ENCODE measurements around the gene IGSF23. TPM values are rescaled to one million over a fixed set of nuclear protein-coding genes. Genes with fewer than 3 reads are reported as not detected.

The IGSF23 gene
- total RNA-seq, 5 donors from 2014 or later (not counting 1 experiment from before 2014, with no cell fraction given): not detected

- Histone ChIP-seq H3K27ac (ENCODE audit: low read length) (no peak overlapping the region), H3K4me3 (ENCODE audit: control insufficient read depth in 1 of 2, extremely low read depth in 1 of 2, low read length in 1 of 2) (no peak overlapping the region), H3K27me3 (replicated peaks in 1 of 2; ENCODE audit: control insufficient read depth in 2 of 2, extremely low read depth in 1 of 2, insufficient read depth in 2 of 2, low read length in 1 of 2) (peaks cover 0 to 25% of the 10 kb centered on the region in 2 experiments), H3K36me3 (ENCODE audit: control insufficient read depth in 2 of 2, extremely low read depth in 1 of 2, insufficient read depth in 1 of 2, low read length in 1 of 2) (no peaks in the 10 kb centered on the region), H3K4me1 (ENCODE audit: control insufficient read depth in 1 of 2, extremely low read depth in 1 of 2, insufficient read depth in 2 of 2, low read length in 2 of 2) (peaks cover 0 to 14% of the 10 kb centered on the region in 2 experiments), H3K9me3 (no peaks in the 10 kb centered on the region)
- Mint-ChIP-seq H3K4me1 (peaks cover 0 to 8% (median 6%) of the 10 kb centered on the region in 3 donors), H3K27me3 (peaks cover 15 to 35% of the 10 kb centered on the region in 2 donors), H3K36me3 (no peaks in the 10 kb centered on the region), H3K9me3 (no peaks in the 10 kb centered on the region), H3K27ac (no peak overlapping the region), H3K4me3 (no peak overlapping the region)
- CTCF ChIA-PET: no interaction called here
- ATAC-seq (replicated peaks in 1 of 4) (no peak), DNase-seq (no peak)
- WGBS (ENCODE audit: insufficient coverage): 79% methylated on average over 2 of the region's 9 CpGs
- POLR2A ChIA-PET: no interaction called here
Observed at GRCh38 chr19:44641501-44642265, 28.3 kb downstream of the IGSF23 start.

GRCh38 chr19:44642377-44642776 is 29.0 kb downstream of the IGSF23 start:
- Histone ChIP-seq H3K4me1 (ENCODE audit: control insufficient read depth in 1 of 2, extremely low read depth in 1 of 2, insufficient read depth in 2 of 2, low read length in 2 of 2) (peaks cover 0 to 14% of the 10 kb centered on the region in 2 experiments), H3K4me3 (ENCODE audit: control insufficient read depth in 1 of 2, extremely low read depth in 1 of 2, low read length in 1 of 2) (no peak overlapping the region), H3K9me3 (no peaks in the 10 kb centered on the region), H3K27me3 (replicated peaks in 1 of 2; ENCODE audit: control insufficient read depth in 2 of 2, extremely low read depth in 1 of 2, insufficient read depth in 2 of 2, low read length in 1 of 2) (peaks cover 0 to 25% of the 10 kb centered on the region in 2 experiments), H3K36me3 (ENCODE audit: control insufficient read depth in 2 of 2, extremely low read depth in 1 of 2, insufficient read depth in 1 of 2, low read length in 1 of 2) (no peaks in the 10 kb centered on the region), H3K27ac (ENCODE audit: low read length) (no peak overlapping the region)
- H3K4me1 Mint-ChIP-seq: peaks cover 0 to 8% (median 6%) of the 10 kb centered on the region in 3 donors
- no peaks in the 10 kb centered on the region for H3K9me3 Mint-ChIP-seq
- H3K27ac Mint-ChIP-seq: no peak overlapping the region
- DNase-seq: no peak
- WGBS (ENCODE audit: insufficient coverage): no CpG with 5 or more reads among the region's 1 CpG
- no peaks in the 10 kb centered on the region for H3K36me3 Mint-ChIP-seq
- ChIA-PET POLR2A (no interaction called here), CTCF (no interaction called here)
- H3K4me3 Mint-ChIP-seq: no peak overlapping the region
- H3K27me3 Mint-ChIP-seq: peaks cover 15 to 36% of the 10 kb centered on the region in 2 donors
- ATAC-seq (replicated peaks in 1 of 4): no peak

GRCh38 chr19:44643605-44644401 is 30.4 kb downstream of the IGSF23 start, which contains the start of gene PVR:
Gene PVR, plus strand, starts transcription at chr19:44643910. Its CDS starts 187 bp downstream, at chr19:44644097.
- POLR2A ChIA-PET: interaction anchor here in 1 of 2 donors (0.7 kb wide), 1 partner anchor 112 kb away, joined by 3 read pairs; no protein-coding TSS in a partner anchor
- ATAC-seq (replicated peaks in 1 of 4): peak; percentile 45 to 77 (median 60)

GRCh38 chr19:44644402-44645016 is 31.1 kb downstream of the IGSF23 start:
- Histone ChIP-seq H3K9me3 (no peaks in the 10 kb centered on the region), H3K27me3 (replicated peaks in 1 of 2; ENCODE audit: control insufficient read depth in 2 of 2, extremely low read depth in 1 of 2, insufficient read depth in 2 of 2, low read length in 1 of 2) (peaks cover 0 to 28% of the 10 kb centered on the region in 2 experiments), H3K36me3 (ENCODE audit: control insufficient read depth in 2 of 2, extremely low read depth in 1 of 2, insufficient read depth in 1 of 2, low read length in 1 of 2) (no peaks in the 10 kb centered on the region), H3K4me3 (ENCODE audit: control insufficient read depth in 1 of 2, extremely low read depth in 1 of 2, low read length in 1 of 2) (peak overlapping the region; percentile 13 to 83), H3K27ac (ENCODE audit: low read length) (no peak overlapping the region), H3K4me1 (ENCODE audit: control insufficient read depth in 1 of 2, extremely low read depth in 1 of 2, insufficient read depth in 2 of 2, low read length in 2 of 2) (peaks cover 0 to 14% of the 10 kb centered on the region in 2 experiments)
- H3K4me1 Mint-ChIP-seq: peaks cover 0 to 8% (median 6%) of the 10 kb centered on the region in 3 donors
- H3K4me3 Mint-ChIP-seq: peak overlapping the region; percentile 66 to 71 (median 69)
- no peaks in the 10 kb centered on the region for H3K36me3 Mint-ChIP-seq
- DNase-seq: no peak
- no peaks in the 10 kb centered on the region for H3K9me3 Mint-ChIP-seq
- peak in 2 of 4 experiments; percentile 26 to 44 for ATAC-seq (replicated peaks in 1 of 4)
- ChIA-PET POLR2A (no interaction called here), CTCF (no interaction called here)
- H3K27ac Mint-ChIP-seq: no peak overlapping the region
- H3K27me3 Mint-ChIP-seq: peaks cover 15 to 32% of the 10 kb centered on the region in 2 donors
- WGBS (ENCODE audit: insufficient coverage): no CpG with 5 or more reads among the region's 13 CpGs

More at GRCh38 chr19:44643605-44644401, 30.4 kb downstream of the IGSF23 start, which contains the start of gene PVR:
- Mint-ChIP-seq H3K27me3 (peaks cover 15 to 32% of the 10 kb centered on the region in 2 donors), H3K27ac (peak within 1 kb of the TSS in 1 of 2 donors; percentile 58), H3K36me3 (no peaks in the 10 kb centered on the region), H3K4me3 (peak within 1 kb of the TSS; percentile 69 to 71 (median 70)), H3K4me1 (peaks cover 0 to 8% (median 6%) of the 10 kb centered on the region in 3 donors), H3K9me3 (no peaks in the 10 kb centered on the region)
- no peak within 1 kb of the TSS for H3K27ac ChIP-seq (ENCODE audit: low read length)
- H3K4me1 ChIP-seq (ENCODE audit: control insufficient read depth in 1 of 2, extremely low read depth in 1 of 2, insufficient read depth in 2 of 2, low read length in 2 of 2): peaks cover 0 to 14% of the 10 kb centered on the region in 2 experiments
- peak in 7 of 35 experiments; percentile 1 to 28 (median 13) for DNase-seq
- no peaks in the 10 kb centered on the region for H3K9me3 ChIP-seq
- H3K4me3 ChIP-seq (ENCODE audit: control insufficient read depth in 1 of 2, extremely low read depth in 1 of 2, low read length in 1 of 2): peak within 1 kb of the TSS; percentile 13 to 83
- H3K27me3 ChIP-seq (replicated peaks in 1 of 2; ENCODE audit: control insufficient read depth in 2 of 2, extremely low read depth in 1 of 2, insufficient read depth in 2 of 2, low read length in 1 of 2): peaks cover 0 to 26% of the 10 kb centered on the region in 2 experiments
- no peaks in the 10 kb centered on the region for H3K36me3 ChIP-seq (ENCODE audit: control insufficient read depth in 2 of 2, extremely low read depth in 1 of 2, insufficient read depth in 1 of 2, low read length in 1 of 2)
- CTCF ChIA-PET: no interaction called here
- under 1% methylated on average over 58 of the region's 70 CpGs for WGBS (ENCODE audit: insufficient coverage)

GRCh38 chr19:44645407-44646048 is 32.2 kb downstream of the IGSF23 start:
- Mint-ChIP-seq H3K27me3 (peaks cover 15 to 30% of the 10 kb centered on the region in 2 donors), H3K36me3 (no peaks in the 10 kb centered on the region), H3K9me3 (no peaks in the 10 kb centered on the region), H3K4me1 (peaks cover 0 to 8% (median 6%) of the 10 kb centered on the region in 3 donors), H3K27ac (no peak overlapping the region), H3K4me3 (no peak overlapping the region)
- no peak for DNase-seq
- no peak overlapping the region for H3K27ac ChIP-seq (ENCODE audit: low read length)
- 89% methylated on average over 3 of the region's 8 CpGs for WGBS (ENCODE audit: insufficient coverage)
- H3K4me3 ChIP-seq (ENCODE audit: control insufficient read depth in 1 of 2, extremely low read depth in 1 of 2, low read length in 1 of 2): no peak overlapping the region
- CTCF ChIA-PET: no interaction called here
- peaks cover 0 to 31% of the 10 kb centered on the region in 2 experiments for H3K27me3 ChIP-seq (replicated peaks in 1 of 2; ENCODE audit: control insufficient read depth in 2 of 2, extremely low read depth in 1 of 2, insufficient read depth in 2 of 2, low read length in 1 of 2)
- peaks cover 0 to 14% of the 10 kb centered on the region in 2 experiments for H3K4me1 ChIP-seq (ENCODE audit: control insufficient read depth in 1 of 2, extremely low read depth in 1 of 2, insufficient read depth in 2 of 2, low read length in 2 of 2)
- POLR2A ChIA-PET: no interaction called here
- H3K9me3 ChIP-seq: no peaks in the 10 kb centered on the region
- no peaks in the 10 kb centered on the region for H3K36me3 ChIP-seq (ENCODE audit: control insufficient read depth in 2 of 2, extremely low read depth in 1 of 2, insufficient read depth in 1 of 2, low read length in 1 of 2)
- ATAC-seq (replicated peaks in 1 of 4): no peak
